Lung (tissue), 12 donors: Measurements from ENCODE around the gene C22orf23. TPM values are rescaled to one million over a fixed set of nuclear protein-coding genes. Genes with fewer than 3 reads are reported as not detected.

Source experiments
- ATAC-seq: fragments of 200-7000 bp; cut with Tn5 transposase; one replicate; pipeline ENCODE4 v1.9.1; 2020; ENCODE audit warnings: moderate number of reproducible peaks; ENCODE audit not compliant: insufficient read depth, low FRiP score
- DNase-seq, 3 donors: peaks; one replicate each; pipeline ENCODE4 v3.0.0-alpha.2; 2013 to 2017
- H3K27ac ChIP-seq, 2 donors: one replicate each; pipeline ENCODE4 v1.5.1; 2013; ENCODE audit warnings: mild to moderate bottlenecking in 2 of 2, moderate library complexity in 2 of 2, control low read depth in 1 of 2, inconsistent platforms in 1 of 2, low read depth in 1 of 2, low read length in 1 of 2
- H3K27me3 ChIP-seq, 3 donors: one replicate each; pipeline ENCODE4 v1.5.1; 2013; ENCODE audit warnings: low read length in 2 of 3; ENCODE audit not compliant: control insufficient read depth in 3 of 3, insufficient read depth in 3 of 3
- H3K36me3 ChIP-seq, 4 donors: one replicate each; pipeline ENCODE4 v1.5.1; 2013; ENCODE audit warnings: low read length in 4 of 4, mild to moderate bottlenecking in 1 of 4, moderate library complexity in 1 of 4; ENCODE audit not compliant: control insufficient read depth in 4 of 4, insufficient read depth in 4 of 4
- H3K4me1 ChIP-seq, 5 donors: one replicate each; pipeline ENCODE4 v1.5.1; 2013; ENCODE audit warnings: low read length in 5 of 5, mild to moderate bottlenecking in 2 of 5, moderate library complexity in 1 of 5; ENCODE audit not compliant: control insufficient read depth in 5 of 5, insufficient read depth in 5 of 5
- H3K4me3 ChIP-seq: one replicate; pipeline ENCODE4 v1.5.1; 2013; ENCODE audit warnings: mild to moderate bottlenecking, control low read depth, moderate library complexity
- H3K9ac ChIP-seq, 2 donors: one replicate each; pipeline ENCODE4 v1.5.1; 2013; ENCODE audit warnings: low read length in 2 of 2, control low read depth in 1 of 2; ENCODE audit not compliant: insufficient read depth in 1 of 2
- H3K9me3 ChIP-seq, 4 donors: one replicate each; pipeline ENCODE4 v1.5.1; 2013; ENCODE audit warnings: low read length in 3 of 4, mild to moderate bottlenecking in 1 of 4, moderate library complexity in 1 of 4; ENCODE audit not compliant: control insufficient read depth in 4 of 4, insufficient read depth in 3 of 4
- WGBS, 2 donors: extraction: QIAGEN DNeasy Blood & Tissue Kit; methylation state at CpG; one replicate each; pipeline ENCODE4 v1.1.7; 2013; 5-methylcytosine and 5-hydroxymethylcytosine counted together
- polyA plus RNA-seq, 2 donors: library from polyadenylated mRNA; stranded (reverse); fragments of 200-250 nt; gene quantifications; one replicate each; pipeline ENCODE4 v1.2.1, GENCODE V29; 2013
- total RNA-seq, 2 donors: library from RNA; depleted of rRNA in 1 of 2; stranded (reverse); fragments of >200 nt in 1 of 2; gene quantifications; one replicate each; pipeline ENCODE4 v1.2.1, GENCODE V29; 2014 to 2021
- TF ChIP-seq, protein P1 (sequence below): IDR thresholded peaks from 2 replicates; pipeline ENCODE4 v1.5.1; 2012; ENCODE audit warnings: mild to moderate bottlenecking; ENCODE audit errors: control extremely low read depth, extremely low read depth
- donor health status: control.
- donor health status: control.
- donor health status: Bipolar disorder and iron deficiency.
- donor health status: healthy.
- donor health status: DM: yes; HTN: yes; CAD: no.

Gene C22orf23
- total and polyA plus RNA-seq, 4 donors: 1.1 to 4.2 (median 1.5) TPM

DNA sequence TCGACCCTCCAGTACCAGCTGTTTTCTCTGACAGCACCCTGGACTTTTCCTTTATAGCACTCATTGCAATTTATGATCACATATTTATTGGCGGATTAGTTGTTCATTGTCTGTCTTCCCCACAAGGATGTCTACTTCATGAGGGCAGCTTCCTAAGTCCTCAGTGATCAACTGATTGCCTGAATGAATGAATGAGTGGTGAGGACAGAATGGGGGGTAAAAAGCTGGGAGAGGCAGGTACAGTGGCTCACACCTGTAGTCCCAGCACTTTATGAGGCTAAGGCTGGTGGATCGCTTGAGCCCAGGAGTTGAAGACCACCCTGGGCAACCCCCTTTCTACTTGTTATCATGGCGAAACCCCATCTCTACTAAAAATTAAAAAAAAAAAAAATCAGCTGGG, 42.1 kb upstream of the C22orf23 start:
- H3K4me3 ChIP-seq: no peak overlapping the region
- ATAC-seq: no peak
- H3K36me3 ChIP-seq: no peaks in the 10 kb centered on the region
- H3K27me3 ChIP-seq: no peaks in the 10 kb centered on the region
- 74 to 93% methylated on average over 4 of the region's 4 CpGs for WGBS, 2 donors
- no peaks in the 10 kb centered on the region for H3K9me3 ChIP-seq
- no peak for DNase-seq
- no peak overlapping the region for H3K27ac ChIP-seq
- TF ChIP-seq, protein P1, sequence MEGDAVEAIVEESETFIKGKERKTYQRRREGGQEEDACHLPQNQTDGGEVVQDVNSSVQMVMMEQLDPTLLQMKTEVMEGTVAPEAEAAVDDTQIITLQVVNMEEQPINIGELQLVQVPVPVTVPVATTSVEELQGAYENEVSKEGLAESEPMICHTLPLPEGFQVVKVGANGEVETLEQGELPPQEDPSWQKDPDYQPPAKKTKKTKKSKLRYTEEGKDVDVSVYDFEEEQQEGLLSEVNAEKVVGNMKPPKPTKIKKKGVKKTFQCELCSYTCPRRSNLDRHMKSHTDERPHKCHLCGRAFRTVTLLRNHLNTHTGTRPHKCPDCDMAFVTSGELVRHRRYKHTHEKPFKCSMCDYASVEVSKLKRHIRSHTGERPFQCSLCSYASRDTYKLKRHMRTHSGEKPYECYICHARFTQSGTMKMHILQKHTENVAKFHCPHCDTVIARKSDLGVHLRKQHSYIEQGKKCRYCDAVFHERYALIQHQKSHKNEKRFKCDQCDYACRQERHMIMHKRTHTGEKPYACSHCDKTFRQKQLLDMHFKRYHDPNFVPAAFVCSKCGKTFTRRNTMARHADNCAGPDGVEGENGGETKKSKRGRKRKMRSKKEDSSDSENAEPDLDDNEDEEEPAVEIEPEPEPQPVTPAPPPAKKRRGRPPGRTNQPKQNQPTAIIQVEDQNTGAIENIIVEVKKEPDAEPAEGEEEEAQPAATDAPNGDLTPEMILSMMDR: no peak
- peaks cover 0 to 2% (median 0%) of the 10 kb centered on the region in 5 donors for H3K4me1 ChIP-seq
- no peak overlapping the region for H3K9ac ChIP-seq

DNA sequence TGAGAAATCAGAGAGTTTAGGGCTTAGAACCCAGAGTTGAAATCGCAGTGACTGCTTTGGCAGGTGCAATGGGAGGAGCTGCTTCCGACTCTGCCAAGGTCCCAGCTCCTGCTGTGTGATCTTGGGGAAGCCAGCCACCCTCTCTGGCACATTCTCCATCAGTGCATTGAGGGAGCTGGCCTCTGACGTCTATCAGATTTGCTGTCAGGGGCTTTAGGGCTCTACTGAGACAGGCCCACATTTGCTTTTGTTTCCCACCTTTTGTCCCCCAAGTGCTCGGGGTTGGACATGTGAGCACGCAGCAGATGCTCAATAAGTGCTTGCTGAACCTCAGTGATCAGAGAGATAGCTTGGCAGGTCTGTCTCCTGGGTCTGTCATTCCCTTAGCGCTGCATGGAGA, 41.6 kb upstream of the C22orf23 start:
- H3K27me3 ChIP-seq: no peaks in the 10 kb centered on the region
- H3K4me1 ChIP-seq: peaks cover 0 to 7% (median 0%) of the 10 kb centered on the region in 5 donors
- H3K9ac ChIP-seq: no peak overlapping the region
- H3K27ac ChIP-seq: no peak overlapping the region
- DNase-seq: no peak
- TF ChIP-seq, protein P1: no peak
- WGBS, 2 donors: 91 to 94% methylated on average over 6 of the region's 6 CpGs
- ATAC-seq: no peak
- no peak overlapping the region for H3K4me3 ChIP-seq
- H3K9me3 ChIP-seq: no peaks in the 10 kb centered on the region
- no peaks in the 10 kb centered on the region for H3K36me3 ChIP-seq

DNA sequence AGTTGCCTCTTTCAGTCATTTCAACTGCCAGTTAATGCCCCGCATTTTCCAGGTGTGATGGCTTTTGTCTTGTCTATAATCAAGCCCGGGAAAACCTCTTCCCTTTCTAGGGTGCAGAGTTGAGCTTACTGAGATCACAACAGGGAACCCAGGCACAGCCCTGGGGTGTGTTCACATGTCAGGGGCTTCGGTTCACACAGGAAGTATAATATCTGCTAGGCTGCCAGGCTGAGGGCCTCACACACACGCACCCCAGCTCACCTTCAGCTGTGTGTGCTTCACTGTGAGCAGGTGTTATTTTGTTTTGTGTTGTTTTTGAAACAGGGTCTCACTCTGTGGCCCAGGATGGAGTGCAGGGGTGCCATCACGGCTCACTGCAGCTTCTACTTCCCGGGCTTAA, 40.6 kb upstream of the C22orf23 start:
- Histone ChIP-seq H3K9me3 (no peaks in the 10 kb centered on the region), H3K27me3 (no peaks in the 10 kb centered on the region), H3K36me3 (no peaks in the 10 kb centered on the region), H3K4me3 (no peak overlapping the region), H3K9ac (no peak overlapping the region), H3K27ac (no peak overlapping the region), H3K4me1 (peaks cover 0 to 11% (median 0%) of the 10 kb centered on the region in 5 donors)
- TF ChIP-seq, protein P1: no peak
- 73 to 83% methylated on average over 6 of the region's 6 CpGs for WGBS, 2 donors
- no peak for DNase-seq
- ATAC-seq: no peak

DNA sequence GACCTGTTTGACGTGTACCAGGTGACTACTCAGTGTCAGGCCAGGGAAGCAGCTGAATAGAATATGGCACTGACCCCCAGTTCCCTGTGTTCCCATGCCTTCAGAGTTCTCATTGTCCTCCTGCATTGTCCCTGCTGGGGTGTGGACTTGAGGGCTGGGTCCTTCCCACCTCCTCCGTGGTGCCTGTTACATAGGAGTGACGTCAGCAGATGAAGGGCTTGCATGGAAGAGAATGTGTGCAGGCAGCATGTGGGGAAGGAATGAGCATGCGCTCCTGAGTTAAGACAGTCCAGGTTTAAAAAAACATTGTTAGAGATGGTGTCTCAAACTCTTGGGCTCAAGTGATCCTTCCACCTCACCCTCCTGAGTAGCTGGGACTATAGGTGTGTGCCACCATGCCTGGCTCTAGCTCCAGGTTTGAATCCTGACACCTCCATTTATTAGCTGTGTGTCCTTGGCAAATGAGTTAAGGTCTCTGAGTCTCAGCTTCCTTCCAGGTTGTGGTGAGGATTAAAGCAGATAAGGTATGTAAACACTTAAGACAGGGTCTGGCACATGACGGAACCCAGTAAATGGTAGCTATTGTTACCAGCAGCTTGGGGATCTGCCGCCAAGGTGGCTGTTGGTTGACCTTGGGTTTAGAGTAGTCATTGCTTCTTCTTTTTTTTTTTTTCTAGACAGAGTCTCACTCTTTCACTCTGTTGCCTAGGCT, 38.5 kb upstream of the C22orf23 start:
- WGBS, 2 donors: 71 to 75% methylated on average over 6 of the region's 6 CpGs
- Histone ChIP-seq H3K4me1 (peaks cover 0 to 11% (median 0%) of the 10 kb centered on the region in 5 donors), H3K9me3 (no peaks in the 10 kb centered on the region), H3K27ac (no peak overlapping the region), H3K36me3 (peaks cover 0 to 1% (median 0%) of the 10 kb centered on the region in 4 donors), H3K27me3 (no peaks in the 10 kb centered on the region), H3K9ac (no peak overlapping the region), H3K4me3 (no peak overlapping the region)
- TF ChIP-seq, protein P1: no peak
- no peak for DNase-seq
- ATAC-seq: no peak
